Testis (tissue), 3 donors: ENCODE data around the gene SLC6A7. TPM values are rescaled to one million over a fixed set of nuclear protein-coding genes. Genes with fewer than 3 reads are reported as not detected.
A peak's percentile ranks its signal among the peaks of the same experiment; 100 is the strongest.

ENCODE experiments used
- DNase-seq: peaks from one replicate; pipeline ENCODE4 v3.0.0-alpha.2; 2019
- H3K27ac ChIP-seq, 2 donors: fragments of 200-600 bp; sonication (generic); one replicate each; pipeline ENCODE4 v1.5.1; 2019
- H3K27me3 ChIP-seq: fragments of 200-600 bp; sonication (generic); one replicate; pipeline ENCODE4 v1.5.1; 2019
- H3K36me3 ChIP-seq: fragments of 200-600 bp; sonication (generic); one replicate; pipeline ENCODE4 v1.5.1; 2017; ENCODE audit warnings: low read depth; ENCODE audit errors: missing control alignments
- H3K4me1 ChIP-seq: fragments of 200-600 bp; sonication (generic); one replicate; pipeline ENCODE4 v1.5.1; 2019
- H3K4me3 ChIP-seq, 2 donors: fragments of 200-600 bp; sonication (generic); one replicate each; pipeline ENCODE4 v1.5.1; 2017 to 2019
- H3K9me3 ChIP-seq: fragments of 200-600 bp; sonication (generic); one replicate; pipeline ENCODE4 v1.5.1; 2017
- CTCF ChIP-seq, 3 experiments: fragments of 450-650 bp in 2 of 3; fragments of 200-600 bp in 1 of 3; sonication (generic) in 1 of 3; IDR thresholded peaks; one replicate each; pipeline ENCODE4 v1.5.1; 2016 to 2019; ENCODE audit warnings: antibody characterized with exemption in 3 of 3, mild to moderate bottlenecking in 2 of 3, moderate library complexity in 1 of 3
- POLR2A ChIP-seq: fragments of 450-650 bp; IDR thresholded peaks from one replicate; pipeline ENCODE4 v1.6.1; 2017; ENCODE audit warnings: antibody characterized with exemption, mild to moderate bottlenecking, moderate library complexity
- WGBS, 2 donors: methylation state at CpG; one replicate each; pipeline ENCODE4 v1.1.5; 2018; 5-methylcytosine and 5-hydroxymethylcytosine counted together
- intact Hi-C: fragments of 100-400 bp; cut with DNase I; formaldehyde crosslinking; loops from one replicate; pipeline ENCODE4 v1.15.1; 2023; ENCODE audit warnings: low total_unique reads
- polyA plus RNA-seq: library from polyadenylated mRNA; stranded (reverse); fragments of 350-450 nt; fragmentation: Illumina TruSeq; extraction: RNeasy Lipid Tissue Mini Kit (QIAGEN cat#74804); gene quantifications from one replicate; pipeline ENCODE4 v1.2.3, GENCODE V29; 2014; ENCODE audit warnings: low read depth, low replicate concordance; ENCODE audit not compliant: insufficient read depth
- total RNA-seq, 2 donors: library from RNA; depleted of rRNA; stranded (reverse); fragments of >200 nt; gene quantifications; one replicate each; pipeline ENCODE4 v1.2.3, GENCODE V29; 2016

SLC6A7 gene
- total and polyA plus RNA-seq, 3 donors from 2014 or later: 0.12 TPM; not detected in 2

GRCh38 chr5:150214289-150214688 is 24.4 kb downstream of the SLC6A7 start:
- DNase-seq: no peak
- H3K27me3 ChIP-seq: no peaks in the 10 kb centered on the region
- intact Hi-C loops: loop anchor here (10.0 kb wide), 1 partner anchor 89 kb away; no protein-coding TSS in a partner anchor
- no peak overlapping the region for H3K27ac ChIP-seq
- no peaks in the 10 kb centered on the region for H3K4me1 ChIP-seq
- no peaks in the 10 kb centered on the region for H3K36me3 ChIP-seq
- 65 to 67% methylated on average over 7 of the region's 7 CpGs for WGBS, 2 donors
- no peak overlapping the region for H3K4me3 ChIP-seq
- peak in 1 of 3 experiments; percentile 13 for TF ChIP-seq CTCF (IDR thresholded peaks at IDR 0.05)
- TF ChIP-seq POLR2A: no peak
- H3K9me3 ChIP-seq: no peaks in the 10 kb centered on the region

- WGBS, 2 donors: 77 to 83% methylated on average over 8 to 10 of the region's 10 CpGs
- H3K4me1 ChIP-seq: no peaks in the 10 kb centered on the region
- H3K27me3 ChIP-seq: no peaks in the 10 kb centered on the region
- no peaks in the 10 kb centered on the region for H3K9me3 ChIP-seq
- H3K36me3 ChIP-seq: no peaks in the 10 kb centered on the region
- TF ChIP-seq CTCF (IDR thresholded peaks at IDR 0.05): no peak
- no peak overlapping the region for H3K27ac ChIP-seq
- peak; percentile 31 for DNase-seq
- intact Hi-C loops: loop anchor here (10.0 kb wide), 1 partner anchor 91 kb away; no protein-coding TSS in a partner anchor
- no peak overlapping the region for H3K4me3 ChIP-seq
These were observed 26.4 kb downstream of the SLC6A7 start for GRCh38 chr5:150215979-150216944.

DNA sequence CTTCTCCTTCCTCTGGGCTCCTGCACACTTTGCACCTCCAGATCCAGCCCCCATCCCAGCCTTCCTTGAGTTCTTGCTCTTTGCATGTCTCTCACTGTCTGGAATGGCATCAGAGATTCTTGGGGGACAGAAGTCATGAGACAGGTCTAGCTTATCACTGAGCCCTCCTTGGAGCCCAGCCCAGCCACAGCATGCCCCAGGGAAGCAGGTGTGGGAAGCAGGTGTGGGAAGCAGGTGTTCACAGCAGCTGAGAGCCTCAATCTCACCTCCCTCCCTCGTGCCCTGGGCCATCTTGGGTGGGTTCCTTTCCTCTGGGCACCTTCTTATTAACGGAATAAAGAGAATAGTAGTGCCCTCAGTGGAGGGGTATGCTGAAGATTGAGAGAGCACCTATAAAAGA is 27.2 kb downstream of the SLC6A7 start:
- intact Hi-C loops: loop anchor here (10.0 kb wide), 1 partner anchor 92 kb away; no protein-coding TSS in a partner anchor
- H3K4me1 ChIP-seq: no peaks in the 10 kb centered on the region
- no peak overlapping the region for H3K4me3 ChIP-seq
- 85 to 87% methylated on average over 2 of the region's 2 CpGs for WGBS, 2 donors
- H3K27ac ChIP-seq: no peak overlapping the region
- no peaks in the 10 kb centered on the region for H3K9me3 ChIP-seq
- DNase-seq: no peak
- H3K27me3 ChIP-seq: no peaks in the 10 kb centered on the region
- H3K36me3 ChIP-seq: no peaks in the 10 kb centered on the region
- TF ChIP-seq POLR2A: no peak
- TF ChIP-seq CTCF (IDR thresholded peaks at IDR 0.05): no peak

- Histone ChIP-seq H3K27me3 (no peaks in the 10 kb centered on the region), H3K4me1 (no peaks in the 10 kb centered on the region), H3K9me3 (no peaks in the 10 kb centered on the region), H3K4me3 (no peak overlapping the region), H3K27ac (no peak overlapping the region), H3K36me3 (no peaks in the 10 kb centered on the region)
- peak; percentile 87 for DNase-seq
- 43 to 56% methylated on average over 10 of the region's 10 CpGs for WGBS, 2 donors
- intact Hi-C loops: loop anchor here (10.0 kb wide), 1 partner anchor 93 kb away; no protein-coding TSS in a partner anchor
- TF ChIP-seq POLR2A: no peak
- TF ChIP-seq CTCF (IDR thresholded peaks at IDR 0.05): peak; percentile 90 to 92 (median 91)
These were observed 28.2 kb downstream of the SLC6A7 start for GRCh38 chr5:150217873-150218692.
